GM19372 (cell line): ENCODE data around the gene CERS6.

Experiments
- ATAC-seq: cut with Tn5 transposase; IDR thresholded peaks from one replicate; pipeline ENCODE4 v1.9.1; 2021; ENCODE audit warnings: mild to moderate bottlenecking, low read depth, moderate library complexity; ENCODE audit not compliant: unreplicated experiment

CERS6 gene

DNA sequence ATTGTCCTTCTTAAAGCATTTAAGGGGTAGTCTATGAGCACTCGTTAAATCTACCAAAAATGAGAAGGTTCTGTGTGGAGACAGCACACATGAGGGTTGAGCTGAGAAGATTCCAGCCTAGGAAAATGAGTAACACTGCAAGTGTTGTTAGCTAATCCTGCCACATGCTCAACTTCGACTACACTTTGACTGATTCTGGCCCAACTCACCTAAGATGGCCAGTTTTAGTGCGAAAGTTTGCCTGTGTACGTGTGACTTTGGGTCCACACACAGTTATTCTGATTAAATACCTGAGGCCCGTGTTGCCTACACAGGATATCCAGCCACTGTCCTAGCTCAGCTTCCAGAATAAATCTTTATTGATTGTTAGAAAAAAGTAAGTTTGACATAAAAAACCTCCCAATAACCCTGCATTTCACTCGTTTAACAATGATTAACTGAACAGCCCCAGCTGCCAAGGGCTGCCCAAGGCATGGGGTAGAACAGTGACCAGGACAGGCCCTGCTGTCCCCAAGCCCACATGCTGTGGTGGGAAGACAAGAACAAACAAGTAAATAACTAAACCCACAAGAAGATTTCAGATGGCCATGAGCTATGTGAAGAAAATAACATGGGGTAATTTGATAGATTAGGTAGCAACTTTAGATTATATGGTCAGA is 14.7 kb upstream of the CERS6 start:
- ATAC-seq, result no peak

GRCh38 chr2:168443818-168444217 is 12.3 kb upstream of the CERS6 start:
- no peak for ATAC-seq

- ATAC-seq, result no peak
These were observed 10.1 kb upstream of the CERS6 start for GRCh38 chr2:168445960-168446359.

DNA sequence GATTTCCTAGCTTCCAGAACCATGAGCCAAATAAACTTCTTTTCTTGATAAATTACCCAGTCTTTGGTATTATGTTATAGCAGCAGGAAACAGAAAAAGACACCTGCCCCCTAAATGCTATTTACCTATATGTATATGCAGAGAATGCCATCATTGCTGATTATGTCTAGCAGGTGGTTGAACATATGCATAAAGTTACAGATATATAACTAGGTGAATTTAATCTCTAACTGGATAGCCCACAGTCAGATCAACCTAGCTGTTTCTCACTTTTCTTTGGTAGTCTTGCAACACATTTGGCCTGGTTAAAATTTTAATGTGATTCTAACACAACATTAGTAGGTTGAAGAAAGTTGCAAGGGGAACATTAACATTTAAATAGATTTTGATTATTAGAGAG is 7.1 kb upstream of the CERS6 start:
- no peak for ATAC-seq

DNA sequence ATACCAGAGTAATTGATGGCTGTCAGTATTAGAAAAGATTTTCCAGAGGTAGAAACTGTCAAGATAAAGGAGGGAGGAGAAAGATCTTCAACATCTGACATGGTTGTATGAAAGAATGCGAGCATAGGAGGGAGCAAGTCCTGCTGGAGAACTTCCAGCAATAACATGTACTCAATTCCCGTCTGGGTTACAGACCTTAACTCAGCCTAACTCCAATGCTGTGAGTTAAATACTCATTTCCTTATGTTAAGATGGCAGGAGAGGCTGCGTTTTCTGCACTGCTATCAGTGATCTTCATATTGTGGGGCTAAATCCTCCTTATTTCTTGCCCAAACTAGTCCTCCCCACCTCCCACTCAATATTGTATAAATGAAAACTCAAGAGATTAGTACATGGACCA is 6.7 kb upstream of the CERS6 start:
- no peak for ATAC-seq

GRCh38 chr2:168450171-168450570 is 5.9 kb upstream of the CERS6 start:
- ATAC-seq, result no peak

DNA sequence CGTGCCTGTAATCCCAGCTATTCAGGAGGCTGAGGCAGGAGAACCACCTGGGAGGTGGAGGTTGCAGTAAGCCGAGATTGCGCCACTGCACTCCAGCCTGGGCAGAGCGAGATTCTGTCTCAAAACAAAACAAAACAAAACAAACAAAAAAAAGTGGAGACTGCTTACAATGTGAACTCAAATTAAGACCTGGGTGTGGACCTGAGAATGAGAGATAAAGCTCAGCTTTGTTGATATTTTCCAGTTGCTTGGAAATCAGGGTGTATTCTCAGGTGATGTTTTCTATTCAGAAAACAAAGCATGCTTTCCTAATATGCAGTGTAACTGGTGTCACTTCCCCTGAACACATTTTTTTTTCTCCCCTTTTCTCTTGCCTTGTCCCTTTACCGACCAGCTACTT is 5.3 kb upstream of the CERS6 start:
- ATAC-seq, result no peak

DNA sequence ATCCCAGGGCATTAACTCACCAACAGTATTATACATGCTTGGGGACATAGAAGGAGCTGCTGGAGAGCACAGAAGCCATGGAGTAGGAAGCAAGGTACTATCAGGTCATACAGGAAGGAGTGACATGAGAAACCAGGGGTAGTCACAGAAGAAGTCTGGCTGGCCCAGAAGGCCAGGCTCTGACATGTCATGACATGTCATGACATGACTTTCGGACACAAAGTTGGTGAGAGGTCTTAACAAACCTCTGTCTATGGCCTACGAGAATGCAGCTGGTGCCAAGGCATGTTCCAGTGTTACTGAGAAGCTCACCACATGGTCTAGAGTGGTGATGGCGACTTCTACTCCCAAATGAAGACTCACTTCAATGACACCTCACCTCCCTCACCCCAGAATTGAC is 3.3 kb upstream of the CERS6 start:
- ATAC-seq, result no peak

- ATAC-seq, result no peak
These were observed 2.7 kb upstream of the CERS6 start for GRCh38 chr2:168453404-168453803.

DNA sequence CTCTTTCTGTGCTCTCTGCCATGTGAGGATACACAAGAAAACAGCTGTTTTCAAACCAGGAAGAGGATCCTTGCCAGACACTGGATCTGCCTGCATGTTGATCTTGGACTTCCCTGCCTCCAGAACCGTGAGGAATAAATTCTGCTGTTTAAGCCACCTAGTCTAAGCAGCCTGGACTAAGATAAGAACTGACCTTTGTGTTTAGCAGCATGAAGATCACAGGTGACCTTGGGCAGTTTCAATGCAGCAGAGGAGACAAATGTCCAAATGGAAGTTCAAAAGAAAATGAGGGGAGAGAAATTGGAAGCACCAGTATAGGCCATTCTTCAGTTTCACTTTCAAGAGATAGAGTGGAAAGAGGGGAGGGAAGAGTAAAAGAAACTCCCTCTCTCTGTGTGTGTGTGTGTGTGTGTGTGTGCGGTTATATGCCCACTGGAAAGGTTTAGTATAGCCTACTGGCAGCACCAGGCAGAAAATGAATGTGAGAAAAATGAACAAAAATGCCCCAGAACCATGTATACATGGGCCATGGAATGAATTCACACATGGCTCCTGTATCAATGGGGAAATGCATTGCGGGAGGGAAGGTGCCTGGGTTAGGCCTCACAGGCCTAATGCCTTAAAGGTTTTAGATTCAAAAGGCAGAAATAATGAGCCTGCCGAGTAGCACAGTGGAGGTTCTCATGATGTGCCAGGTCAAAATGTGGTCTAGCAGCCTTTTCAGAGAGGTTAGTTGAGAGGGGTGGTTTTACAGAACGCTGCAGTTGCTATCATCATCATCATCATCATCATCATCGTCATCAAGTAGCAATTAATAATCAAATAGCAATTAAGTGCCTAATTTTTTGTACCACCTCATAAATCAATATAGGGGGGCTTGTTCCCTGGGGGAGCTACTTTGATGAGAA is 1.1 kb upstream of the CERS6 start:
- no peak for ATAC-seq

DNA sequence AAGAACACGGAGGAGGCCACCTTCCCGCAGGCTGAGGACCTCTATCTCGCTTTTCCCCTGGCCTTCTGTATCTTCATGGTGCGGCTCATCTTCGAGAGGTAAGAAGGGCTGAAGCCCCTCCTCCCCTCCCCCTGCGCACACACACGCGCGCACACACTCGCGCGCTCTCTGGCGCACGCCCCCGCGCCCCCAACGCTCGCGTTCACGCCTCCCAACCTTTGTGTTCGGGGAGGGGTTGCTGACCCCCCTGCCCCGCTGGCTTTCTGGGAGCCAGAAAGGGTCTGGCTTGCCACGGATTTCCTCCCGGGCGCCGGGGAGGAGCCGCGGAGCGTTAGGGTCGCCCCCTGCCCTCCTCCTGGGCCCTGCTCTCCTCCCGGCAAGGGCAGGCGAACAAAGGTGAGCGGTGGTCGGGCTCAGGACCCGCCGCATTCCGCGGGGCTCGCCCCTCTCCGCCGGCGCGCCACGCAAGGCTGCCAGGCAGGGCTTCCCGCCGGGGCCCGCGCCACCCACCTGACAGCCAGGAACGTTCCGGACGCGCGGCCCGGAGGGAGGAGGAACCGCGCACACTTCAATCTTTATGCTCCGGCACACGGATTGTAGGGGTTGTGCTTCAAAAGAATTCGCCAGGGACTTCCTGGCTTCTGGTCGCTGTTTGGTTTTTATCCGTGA is 583 bp downstream of the CERS6 start:
- ATAC-seq, result peak; percentile 26

- peak; percentile 4 for ATAC-seq
These were observed 1.3 kb downstream of the CERS6 start for GRCh38 chr2:168457190-168457895.

- no peak for ATAC-seq
These were observed 2.1 kb downstream of the CERS6 start for GRCh38 chr2:168458139-168458538.

DNA sequence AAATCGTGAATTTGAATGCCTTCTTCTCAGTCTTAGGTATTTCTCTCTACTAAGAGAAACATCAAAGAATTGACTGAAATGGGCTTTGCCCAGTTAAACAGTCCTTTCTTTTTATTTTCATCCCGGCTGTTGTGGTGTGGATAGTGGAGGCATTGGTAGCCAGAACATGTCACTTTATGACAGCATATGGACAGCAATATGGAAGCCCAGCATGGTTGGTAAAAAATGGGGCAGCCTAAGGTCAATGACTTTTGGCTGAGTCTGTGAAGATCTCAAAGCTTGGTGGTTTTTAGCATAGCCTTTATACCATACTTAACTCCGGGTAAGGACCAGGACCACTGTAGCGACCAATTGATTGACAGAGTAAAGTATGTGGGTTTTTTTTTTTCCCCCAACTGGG is 3.2 kb downstream of the CERS6 start:
- no peak for ATAC-seq

- no peak for ATAC-seq
These were observed 4.5 kb downstream of the CERS6 start for GRCh38 chr2:168460571-168460970.

- ATAC-seq, result no peak
These were observed 5.3 kb downstream of the CERS6 start for GRCh38 chr2:168461178-168461941.

- no peak for ATAC-seq
These were observed 5.9 kb downstream of the CERS6 start for GRCh38 chr2:168461942-168462331.

DNA sequence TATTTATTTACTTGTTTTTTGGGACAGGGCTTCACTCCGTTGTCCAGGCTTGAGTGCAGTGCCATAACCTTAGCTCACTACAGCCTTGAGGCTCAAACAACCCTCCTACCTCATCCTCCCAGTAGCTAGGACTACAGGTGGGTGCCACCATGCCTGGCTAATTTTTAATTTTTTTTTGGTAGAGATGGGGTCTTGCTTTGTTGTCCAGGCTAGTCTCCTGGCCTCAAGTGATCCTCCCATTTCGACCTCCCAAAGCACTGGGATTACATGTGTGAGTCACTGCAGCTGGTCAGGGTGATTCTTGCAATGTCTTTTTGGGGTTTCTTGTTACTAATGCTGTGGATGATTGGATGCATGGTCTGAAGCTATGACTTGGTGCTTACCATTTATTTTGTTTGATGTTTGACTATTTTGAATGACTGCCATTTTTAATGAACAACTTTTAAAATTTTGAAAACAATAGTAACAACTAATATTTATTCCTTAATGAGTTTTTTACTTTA is 6.5 kb downstream of the CERS6 start:
- ATAC-seq, result no peak

DNA sequence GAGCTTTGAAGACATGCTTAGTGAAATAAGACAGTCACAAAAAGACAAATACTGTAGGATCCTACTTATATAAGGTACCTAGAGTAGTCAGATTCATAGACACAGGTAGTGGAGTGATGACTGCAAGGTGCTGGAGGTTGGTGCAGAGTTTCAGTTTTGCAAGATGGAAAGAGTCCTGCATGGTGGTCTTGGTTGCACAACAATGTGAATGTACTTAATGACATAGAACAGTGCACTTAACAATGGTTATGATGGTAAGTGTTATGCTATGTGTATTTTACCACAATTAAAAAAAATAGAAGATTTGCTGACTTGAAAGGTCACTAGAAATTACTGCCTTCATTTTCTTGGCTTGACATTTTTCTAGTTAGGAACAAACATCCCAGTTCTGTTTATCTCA is 9.5 kb downstream of the CERS6 start:
- ATAC-seq, result no peak

DNA sequence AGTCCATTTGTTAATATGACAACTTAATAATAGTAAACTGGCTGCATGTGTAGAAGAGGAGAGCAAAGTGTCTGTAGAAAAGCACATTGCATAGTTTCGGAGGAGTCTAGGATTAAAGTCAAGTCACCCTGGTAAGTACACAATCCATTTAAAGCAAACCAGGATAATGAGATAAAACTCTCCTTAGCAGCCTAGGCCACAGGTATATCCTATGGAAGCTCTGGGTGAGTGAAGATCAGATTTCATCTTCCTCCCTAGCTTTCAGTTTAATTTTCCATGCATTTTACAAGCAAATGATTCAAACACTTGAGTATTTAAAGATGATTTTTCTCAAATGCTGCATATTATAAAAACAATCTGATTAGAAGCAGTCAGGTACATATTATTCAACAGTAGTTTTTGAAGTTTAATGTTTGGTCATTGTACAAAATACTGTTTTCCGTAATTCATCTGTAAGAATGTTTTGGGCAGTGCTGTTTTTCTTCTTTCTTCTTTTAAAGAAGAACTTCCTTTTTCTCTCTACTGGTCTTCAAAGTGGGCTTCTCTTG is 10.2 kb downstream of the CERS6 start:
- ATAC-seq, result no peak
